Measurements from ENCODE around the gene PEAR1.
"Not testable (repeated sequence)": the region's sequence is repeated elsewhere in the genome, so short reads cannot be mapped to it uniquely, and the experiment has no call there.

Gene PEAR1

DNA sequence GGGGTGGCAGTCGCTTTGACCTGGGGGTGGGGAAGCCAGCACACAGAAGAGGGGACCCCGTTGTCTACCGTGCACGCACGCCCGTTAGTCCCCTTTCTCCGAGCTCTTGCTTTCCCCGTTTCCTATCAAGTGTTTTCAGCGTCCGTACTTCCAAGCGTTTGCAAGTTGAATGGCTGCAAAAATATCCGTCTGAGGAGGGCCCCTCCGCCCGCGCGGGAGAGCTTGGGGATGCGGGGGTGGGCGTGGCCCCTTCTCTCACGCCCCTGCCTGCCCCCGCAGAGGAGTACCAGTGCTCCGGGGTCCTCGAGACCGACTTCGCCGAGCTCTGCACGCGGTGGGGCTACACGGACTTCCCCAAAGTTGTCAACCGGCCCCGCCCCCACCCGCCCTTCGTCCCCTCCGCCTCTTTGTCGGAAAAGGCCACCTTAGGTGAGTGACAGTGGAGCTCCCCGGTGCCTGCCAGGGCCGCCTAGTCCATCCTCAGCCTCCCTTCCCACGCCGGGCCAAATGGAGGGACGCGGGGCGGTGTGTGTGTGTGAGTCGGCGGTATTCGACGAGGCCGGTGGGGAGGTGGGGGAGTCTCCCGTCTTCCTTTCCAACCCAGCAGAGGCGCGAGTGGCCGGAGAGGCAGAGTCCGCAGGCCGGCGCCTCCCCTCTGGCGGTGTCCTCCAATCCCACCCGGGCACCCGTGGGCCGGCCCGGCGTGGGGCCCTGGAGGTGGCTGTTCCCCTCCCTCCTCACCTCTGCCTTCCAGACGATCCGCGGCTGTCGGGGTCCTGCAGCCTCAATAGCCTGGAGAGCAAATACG is 30.4 kb downstream of the PEAR1 start:
- DNase-seq: no peak

DNA sequence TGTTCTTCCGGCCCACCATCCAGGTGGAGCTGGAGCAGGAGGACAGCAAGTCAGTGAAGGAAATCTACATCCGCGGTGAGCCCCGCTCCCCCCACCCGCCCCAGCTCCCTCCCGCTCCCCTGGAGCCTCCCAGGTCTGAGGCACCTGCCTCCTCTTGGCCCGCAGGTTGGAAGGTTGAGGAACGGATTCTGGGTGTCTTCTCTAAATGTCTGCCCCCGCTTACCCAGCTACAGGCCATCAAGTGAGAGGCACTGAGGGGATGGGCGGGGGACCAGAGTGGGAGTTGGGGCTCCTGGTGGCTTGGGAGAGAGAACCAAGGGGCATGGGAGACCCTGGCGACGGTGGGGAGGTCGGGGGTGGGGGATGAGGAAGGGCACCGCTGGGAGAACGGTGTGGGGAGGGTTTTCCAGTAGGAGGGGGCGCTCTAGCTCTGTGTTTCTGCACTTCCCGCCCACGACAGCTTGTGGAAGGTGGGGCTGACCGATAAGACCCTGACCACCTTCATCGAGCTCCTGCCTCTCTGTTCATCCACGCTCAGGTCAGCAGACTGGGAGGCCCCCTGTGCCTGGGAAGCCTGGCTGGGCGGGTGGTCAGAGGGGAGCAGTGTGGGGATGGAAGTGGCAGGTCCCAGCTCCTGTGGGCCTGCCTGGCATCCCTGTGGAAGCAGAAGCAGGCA is 31.1 kb downstream of the PEAR1 start:
- no peak for DNase-seq

DNA sequence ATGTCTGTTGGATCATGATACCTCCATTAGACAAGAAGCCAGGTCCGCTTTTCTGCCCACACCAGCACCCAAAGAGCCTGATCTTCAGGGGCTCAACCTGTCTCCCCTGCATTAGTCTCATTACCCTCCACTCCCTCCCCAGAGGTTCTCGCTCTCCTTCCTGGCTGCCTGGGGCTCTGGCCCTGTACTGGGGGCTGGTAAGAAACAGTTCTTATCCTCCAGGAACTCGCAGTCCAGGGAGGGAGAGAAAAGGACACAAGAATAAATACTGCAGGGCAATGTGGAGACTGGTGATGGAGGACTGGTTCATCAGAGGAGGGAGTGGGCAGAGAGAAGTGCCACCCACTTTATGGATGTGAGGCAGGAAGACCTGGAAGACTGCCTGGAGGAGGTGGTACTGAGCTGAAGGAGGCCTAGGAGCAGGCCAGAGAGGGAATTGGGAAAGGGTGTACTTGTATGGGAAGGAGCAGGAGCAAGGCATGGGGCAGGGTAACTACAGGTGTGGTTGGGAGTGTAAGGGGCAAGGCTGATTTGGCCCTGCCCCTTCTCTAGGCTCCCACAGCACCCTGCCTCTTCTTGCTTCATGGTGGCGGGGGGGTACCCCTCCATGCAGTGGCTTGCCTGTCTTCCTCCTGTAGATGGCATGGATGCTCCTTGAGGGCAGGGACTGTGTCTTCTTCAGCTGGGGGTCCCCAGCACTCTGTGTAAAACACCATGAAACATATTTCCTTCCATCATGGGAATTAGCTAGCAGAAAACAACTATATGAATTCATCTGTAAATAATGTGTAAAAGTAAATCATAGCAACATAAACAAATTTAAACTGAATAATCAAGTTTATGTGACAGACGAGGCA is 31.9 kb downstream of the PEAR1 start:
- DNase-seq: no peak

DNA sequence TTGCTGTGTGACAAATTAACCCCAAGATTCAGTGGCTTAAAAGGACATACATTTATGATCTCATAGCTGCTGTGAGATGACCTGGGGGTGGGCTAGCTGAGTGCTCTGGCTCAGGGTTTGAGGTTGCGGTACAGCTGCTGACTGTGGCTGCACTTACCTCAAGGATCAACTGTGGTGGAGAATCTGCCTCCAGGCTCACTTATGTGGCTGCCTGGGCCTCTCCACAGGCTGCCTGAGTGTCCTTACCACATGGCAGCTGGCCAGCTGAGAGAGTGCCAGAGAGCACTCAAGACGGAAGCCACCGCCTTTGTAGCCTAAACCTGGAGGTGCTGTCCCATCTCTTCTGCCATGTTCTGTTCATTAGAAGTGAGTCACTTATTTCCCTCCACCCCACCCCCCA is 32.7 kb downstream of the PEAR1 start:
- no peak for DNase-seq

DNA sequence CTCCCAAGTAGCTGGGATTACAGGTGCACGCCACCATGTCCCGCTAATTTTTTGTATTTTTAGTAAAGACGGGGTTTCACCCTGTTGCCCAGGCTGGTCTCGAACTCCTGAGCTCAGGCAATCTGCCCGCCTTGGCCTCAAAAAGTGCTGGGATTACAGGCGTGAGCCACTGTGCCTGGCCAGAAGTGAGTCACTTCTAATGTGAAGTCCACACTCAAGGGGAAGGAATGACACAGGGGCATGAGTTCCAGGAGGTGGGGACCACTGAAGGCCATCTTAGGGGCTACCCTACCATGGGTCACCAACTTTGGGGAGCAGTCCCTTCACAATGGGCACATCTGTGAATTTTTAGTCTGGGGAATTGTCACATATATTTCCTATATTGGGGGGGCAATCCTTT is 33.2 kb downstream of the PEAR1 start:
- DNase-seq: not testable (repeated sequence)

DNA sequence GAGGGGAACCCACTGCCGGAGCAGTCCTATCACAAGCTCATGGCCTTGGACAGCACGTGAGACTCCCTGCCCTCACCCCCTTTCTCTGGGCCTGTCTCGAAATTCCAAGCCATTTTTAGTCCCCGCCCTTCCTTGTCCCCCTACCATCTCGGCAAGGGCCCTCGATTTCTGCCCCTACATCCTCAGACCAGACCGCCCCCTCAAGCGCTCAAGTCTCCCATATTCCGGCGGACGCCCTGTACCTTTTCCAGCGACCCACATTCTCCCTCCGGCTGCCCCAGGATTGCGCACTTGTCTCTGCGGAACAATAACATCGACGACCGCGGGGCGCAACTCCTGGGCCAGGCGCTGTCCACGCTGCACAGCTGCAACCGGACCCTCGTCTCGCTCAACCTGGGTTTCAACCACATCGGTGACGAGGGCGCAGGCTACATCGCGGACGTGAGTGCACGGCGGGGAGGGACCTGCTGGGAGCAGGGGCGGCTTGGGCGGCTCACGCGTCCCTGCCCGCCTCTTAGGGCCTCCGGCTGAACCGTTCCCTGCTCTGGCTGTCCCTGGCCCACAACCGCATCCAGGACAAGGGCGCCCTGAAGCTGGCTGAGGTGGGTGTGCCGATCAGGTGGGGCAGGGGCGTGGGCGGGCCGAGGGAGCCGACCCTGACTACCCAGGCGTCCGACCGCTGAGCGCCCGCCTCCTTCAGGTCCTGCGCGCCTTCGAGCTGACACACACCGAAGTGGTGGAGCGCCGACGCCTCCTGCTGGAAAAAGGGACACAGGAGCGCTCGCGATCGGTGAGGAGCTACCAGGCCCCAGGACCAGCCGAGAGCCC is 33.9 kb downstream of the PEAR1 start:
- peak; percentile 51 for DNase-seq

DNA sequence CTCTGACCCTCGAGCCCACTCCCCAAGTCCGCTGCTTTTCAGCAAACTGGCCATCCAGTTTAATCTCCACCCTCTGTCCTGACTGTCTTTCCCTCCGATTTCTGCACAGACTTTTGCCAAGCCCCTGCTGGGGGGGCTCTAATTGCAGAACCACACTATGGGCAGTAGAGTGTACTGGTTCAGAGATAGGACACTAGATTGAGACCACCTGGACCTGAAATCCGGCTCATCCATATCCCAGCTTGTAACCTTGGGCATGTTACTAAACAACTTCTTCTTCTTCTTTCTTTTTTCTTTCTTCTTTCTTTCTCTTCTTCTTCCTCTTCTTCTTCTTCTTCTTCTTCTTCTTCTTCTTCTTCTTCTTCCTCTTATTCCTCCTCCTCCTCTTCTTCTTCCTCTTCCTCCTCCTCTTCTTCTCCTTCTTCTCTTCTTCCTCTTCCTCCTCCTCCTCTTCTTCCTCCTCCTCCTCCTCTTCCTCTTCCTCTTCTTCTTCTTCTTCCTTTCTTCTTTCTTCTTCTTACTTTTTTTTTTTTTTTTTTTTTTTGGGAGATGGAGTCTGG is 34.6 kb downstream of the PEAR1 start:
- DNase-seq: no peak

DNA sequence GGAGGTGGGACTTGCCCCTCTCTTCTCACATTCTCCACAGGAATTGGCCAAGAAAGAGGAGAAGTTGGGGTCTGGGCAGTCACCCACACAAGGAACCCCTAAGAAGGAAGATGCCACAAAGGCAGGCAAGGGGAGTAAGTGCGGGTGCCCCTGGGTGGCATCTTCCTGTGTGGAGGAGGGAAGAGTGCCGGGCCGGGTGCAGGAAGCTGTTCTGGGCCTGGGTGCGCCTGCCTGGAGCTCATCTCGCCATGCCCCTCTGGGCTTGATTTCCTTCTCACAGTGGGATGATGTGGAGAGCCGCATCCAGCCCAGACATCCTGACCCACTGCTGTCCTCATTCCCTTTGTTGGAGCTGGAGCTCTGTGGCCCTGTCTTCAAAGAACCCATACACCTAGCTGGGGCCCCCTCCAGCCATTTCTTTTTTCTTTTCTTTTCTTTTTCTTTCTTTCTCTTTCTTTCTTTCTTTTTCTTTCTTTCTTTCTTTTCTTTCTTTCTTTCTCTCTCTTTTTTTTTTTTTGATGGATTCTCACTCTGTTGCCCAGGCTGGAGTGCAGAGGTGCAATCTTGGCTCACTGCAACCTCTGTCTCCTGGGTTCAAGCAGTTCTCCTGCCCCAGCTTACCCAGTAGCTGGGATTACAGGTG is 36.2 kb downstream of the PEAR1 start:
- DNase-seq: no peak

DNA sequence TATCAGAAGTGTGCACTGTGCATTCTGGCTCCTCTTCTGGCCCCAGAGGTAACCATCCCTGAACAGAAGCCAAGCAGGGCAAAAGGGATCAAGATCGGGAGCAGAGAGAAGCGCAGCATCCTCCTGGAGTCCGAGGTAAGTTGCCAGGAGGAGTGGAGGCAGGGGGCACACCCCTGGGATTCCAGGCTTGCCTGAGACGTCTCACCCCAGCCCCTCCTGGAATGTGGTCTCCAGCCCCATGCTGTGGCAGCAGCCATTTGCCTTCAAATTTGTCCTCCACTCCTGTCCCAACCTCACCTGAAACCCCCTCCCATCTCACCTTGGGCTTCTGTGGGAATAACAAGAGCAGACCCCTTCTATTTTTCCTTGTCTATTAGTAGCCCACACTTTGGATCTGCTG is 37.0 kb downstream of the PEAR1 start:
- no peak for DNase-seq

DNA sequence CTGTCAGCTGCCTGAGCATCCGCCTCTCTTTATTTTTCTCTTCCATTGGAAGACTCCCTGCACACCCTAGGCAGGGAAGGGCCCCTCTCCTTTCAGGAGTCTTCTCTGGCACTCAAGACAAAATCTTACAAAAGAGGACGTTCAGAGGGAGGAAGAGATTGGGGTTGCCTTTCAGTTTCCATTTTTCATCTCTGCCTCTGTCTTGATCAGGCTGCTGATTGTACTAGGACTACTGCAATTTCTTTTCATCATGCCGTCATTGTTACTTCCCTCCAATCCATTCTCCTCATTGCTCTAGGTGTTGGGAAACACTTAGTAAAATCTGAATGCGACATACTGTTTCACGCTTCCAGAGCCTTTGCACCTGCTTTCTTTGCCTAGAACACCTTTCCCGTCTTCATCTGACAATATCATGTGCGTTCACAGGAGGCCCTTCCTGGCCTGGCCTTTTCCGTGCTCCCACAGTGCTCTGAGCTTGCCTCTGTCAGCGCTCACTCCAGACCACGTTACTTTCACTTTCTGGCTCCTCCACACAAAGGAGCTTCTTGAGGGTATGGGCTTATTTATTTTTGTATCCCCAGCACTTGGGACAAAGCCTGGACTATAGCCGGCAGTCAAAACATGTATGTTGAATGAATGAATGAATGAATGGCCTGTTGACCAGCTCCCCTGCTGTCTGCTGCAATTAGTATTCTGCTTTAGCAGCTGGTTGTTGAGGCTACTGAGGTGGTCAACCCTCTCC is 37.9 kb downstream of the PEAR1 start:
- DNase-seq: no peak

DNA sequence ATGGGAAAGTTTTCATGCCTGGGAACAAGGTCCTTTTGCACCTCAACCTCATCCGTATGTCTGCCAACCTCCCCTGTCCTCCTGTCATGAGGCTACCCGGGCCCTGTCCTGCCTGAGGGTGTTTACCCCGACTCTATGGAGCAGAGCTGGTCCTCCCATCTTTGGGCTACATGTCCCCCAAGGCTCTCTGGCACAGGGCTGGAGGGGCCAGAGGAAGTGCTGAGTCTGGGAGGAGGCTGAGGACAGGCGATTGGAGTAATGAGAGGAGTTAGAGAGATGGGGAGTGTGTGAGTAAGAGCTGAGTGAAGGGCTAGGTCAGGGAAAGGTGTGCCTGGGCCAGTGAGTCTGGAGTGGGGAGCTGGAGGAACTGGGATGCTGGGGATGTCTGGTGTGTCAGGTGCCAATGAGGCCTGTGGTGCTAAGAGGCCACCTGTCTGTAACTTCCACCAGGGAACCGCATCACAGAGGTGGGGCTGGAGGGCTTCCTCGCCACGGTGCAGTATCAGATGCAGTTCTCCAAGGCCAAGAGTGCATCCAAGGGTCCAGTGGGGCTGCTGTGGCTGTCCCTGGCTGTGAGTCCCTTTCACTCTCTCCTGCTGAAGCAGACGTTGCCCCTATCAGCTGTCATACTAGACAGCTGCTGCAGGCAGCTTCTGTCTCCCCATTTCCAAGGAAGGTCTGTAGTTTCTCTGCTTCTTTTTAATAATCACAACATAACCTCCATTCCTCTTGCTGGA is 38.6 kb downstream of the PEAR1 start:
- DNase-seq: no peak

DNA sequence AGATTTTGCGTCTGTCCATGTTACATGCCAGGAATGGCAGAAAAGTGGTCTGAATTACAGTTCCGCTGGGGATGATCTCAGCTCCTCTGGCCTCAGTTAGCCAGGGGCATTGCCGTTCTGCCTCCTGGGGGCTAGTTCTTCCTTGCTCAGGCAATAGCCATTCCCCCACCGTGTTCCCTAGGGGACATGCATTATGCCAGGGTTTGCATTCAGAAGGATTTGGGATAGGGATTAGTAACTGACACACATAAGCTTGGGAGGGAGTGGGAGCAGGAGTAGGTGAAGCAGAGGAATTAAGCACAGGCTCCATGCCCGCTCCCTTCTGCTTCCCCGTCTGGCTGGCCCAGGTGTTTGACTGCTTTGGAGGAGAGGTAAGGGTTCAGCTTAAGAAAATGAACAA is 39.6 kb downstream of the PEAR1 start:
- no peak for DNase-seq

DNA sequence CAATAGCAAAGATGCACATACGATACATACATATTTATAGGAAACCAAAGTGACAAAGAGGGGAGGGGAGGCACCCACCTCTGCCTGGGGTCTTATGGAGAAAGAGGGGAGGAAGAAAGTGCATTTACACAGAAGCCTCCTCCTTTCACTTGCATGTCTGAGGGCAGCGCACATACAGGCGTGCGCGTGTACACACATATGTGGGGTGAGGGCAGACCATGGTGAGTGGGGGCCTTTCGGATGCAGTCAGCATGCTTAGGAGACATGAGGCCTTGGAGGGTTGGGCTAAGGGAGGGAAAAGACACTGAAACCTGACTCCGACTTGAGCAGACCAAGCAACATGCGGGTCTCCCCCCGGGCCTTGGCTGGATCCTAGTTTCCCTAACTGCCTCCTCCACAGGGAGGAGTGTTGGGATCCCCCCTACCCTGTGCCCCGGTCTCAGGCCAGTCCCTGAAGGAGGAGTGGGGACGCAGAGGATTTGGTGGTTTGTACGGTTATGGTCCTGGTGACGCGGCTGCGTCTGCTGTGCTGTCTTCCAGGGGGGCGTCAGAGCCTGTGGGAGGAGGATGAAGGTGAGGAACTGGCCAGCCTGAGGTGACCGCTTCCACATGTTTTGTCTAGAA is 42.1 kb downstream of the PEAR1 start:
- no peak for DNase-seq

DNA sequence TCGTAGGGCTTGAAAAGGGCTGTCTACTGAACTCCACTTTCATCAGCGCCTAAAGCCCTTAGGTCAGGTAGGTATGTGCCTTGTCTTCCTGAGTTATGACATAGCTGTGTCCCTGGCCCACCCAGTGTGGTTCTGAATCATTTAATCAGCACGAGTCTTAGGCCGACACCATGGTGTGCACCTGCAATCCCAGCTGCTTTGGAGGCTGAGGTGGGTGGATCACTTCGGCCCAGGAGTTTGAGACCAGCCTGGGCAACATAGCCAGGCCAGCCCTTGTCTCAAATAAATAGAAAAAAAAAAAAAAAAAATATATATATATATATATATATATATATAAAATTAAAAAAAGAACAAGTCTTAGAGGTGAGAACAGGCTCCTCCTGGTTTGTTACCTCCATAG is 42.7 kb downstream of the PEAR1 start:
- no peak for DNase-seq

DNA sequence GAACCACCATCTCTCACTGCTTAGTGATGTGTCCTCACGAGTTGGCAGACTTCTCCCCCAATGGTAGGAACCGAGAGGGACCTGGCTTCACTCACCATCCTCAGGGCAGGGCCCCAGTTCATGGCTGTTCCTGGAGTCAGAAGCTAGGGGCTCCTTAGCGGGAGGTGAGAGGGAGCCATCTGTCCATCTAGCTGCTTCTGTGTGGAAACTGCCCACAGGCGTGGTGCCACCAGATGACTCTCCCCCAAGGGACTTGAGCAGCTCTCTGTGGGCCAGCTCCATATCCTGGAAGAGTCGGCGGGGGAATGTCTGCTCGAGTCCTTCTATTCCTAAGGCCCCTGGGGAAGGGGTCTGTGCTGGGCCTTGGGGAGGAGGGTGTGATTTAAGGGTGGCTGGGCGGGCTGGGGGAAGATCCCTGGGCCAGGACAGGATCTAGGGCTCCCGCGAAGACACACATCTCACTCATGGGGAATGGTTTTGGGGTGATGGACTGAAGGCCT is 43.3 kb downstream of the PEAR1 start:
- no peak for DNase-seq

DNA sequence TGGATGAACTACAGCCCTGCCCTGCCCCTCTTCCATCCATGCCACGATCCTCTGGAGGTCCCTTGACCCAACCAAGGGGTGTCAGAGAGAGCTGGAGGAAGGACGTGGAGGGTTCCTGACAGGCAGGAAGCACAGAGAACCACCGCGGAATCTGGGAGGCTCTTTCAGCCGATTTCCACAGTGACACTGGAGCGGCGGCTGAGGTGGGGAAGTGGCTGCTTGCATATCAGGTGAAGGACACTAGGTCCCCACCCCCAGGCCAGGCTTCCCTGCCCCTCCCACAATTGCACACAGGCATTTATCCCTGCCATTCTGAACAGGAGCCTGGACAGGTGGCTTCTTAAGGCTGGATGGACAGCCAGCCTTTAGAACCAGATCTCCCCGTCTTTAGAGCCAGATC is 44.4 kb downstream of the PEAR1 start:
- no peak for DNase-seq

DNA sequence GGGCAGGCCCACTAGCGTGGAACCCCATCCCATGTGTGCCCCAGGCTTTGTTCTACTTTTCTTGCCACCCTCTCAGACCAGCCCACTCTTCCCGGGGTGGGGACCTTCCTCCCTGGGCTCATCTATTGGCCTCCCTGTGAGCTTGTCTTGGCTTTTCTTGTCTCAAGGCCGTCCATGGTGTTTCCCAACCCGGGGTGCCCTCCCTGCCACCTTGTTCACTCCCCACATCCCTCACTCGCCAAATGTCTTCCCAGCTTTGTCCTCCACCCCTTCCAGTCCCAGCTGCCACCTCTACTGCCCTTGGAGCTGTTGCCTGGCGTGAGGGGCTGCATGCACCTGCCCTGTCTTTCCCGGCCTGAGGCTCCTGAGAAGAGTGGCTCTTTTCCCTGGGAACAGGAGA is 45.3 kb downstream of the PEAR1 start:
- no peak for DNase-seq

DNA sequence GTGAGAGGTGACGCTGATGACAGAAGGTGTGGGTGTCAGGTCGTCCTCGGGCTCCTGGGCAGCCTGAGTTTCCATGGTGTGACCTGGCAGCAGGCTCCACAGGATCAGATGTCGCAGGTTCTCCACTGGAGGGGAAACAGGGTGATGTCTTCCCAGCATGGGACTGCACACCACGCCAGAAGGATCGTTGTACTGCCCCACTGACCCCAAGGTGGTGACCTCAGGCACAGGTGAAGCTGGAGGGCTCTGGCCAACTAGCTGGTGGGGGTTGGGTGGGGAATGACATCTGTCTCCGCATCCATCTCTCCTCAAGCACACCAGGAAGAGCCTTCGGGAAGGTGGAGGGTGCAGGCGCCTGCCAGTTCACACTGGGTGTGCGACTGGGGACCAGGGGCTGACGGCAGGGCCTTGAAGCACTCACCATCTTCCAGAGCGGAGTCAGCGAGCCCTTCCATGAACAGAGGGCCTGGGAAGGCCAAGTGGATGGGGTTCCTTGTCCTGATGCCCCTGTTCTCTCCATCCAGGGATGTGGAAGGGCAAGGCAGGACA is 46.3 kb downstream of the PEAR1 start:
- DNase-seq: no peak

DNA sequence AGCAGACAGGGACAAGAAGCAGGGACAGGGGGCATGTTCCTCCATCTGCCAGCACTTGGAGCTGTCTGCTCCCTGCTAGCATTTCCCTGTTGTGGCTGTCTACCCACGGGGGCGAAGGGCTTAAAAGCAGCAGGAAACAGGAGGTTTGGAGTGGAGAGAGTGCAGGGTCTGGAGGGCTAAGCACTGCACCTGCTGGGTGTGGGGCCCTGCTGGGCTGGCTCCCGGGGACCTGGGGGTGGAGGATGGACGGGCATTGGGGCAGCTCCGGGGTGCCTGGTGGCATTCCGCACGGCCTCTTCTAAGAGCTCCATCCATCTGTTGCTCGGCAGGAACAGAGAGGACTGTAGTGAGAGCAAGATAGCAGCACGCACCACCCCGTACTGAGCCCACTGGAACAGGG is 48.2 kb downstream of the PEAR1 start:
- no peak for DNase-seq
